ENCODE data around the gene B4GALT1.

- TF ChIP-seq POLR2A (IDR thresholded peaks at IDR 0.05; ENCODE audit: low read length) (no peak), GATA1 (IDR thresholded peaks at IDR 0.05; ENCODE audit: low read depth, low read length) (no peak)
Observed at GRCh38 chr9:33092634-33093033, 74.5 kb downstream of the B4GALT1 start.
